HCT116 (cell line): ENCODE results near the gene TAS2R14. TPM values are rescaled to one million over a fixed set of nuclear protein-coding genes. Genes with fewer than 3 reads are reported as not detected.

Experiments
- ATAC-seq: fragments of 200-7000 bp; cut with Tn5 transposase; 2 replicates; pipeline ENCODE4 v1.9.1; 2020; ENCODE audit warnings: mild to moderate bottlenecking, moderate library complexity
- BruUV-seq: library from RNA; stranded (reverse); fragments of 400-500 nt; replicated peaks from 2 replicates; lab custom pipeline; 2021; lab: Mats Ljungman, UMichigan
- CTCF ChIA-PET: fragments of 300-600 bp; sonication (Branson Sonifier 250); formaldehyde crosslinking; loops from one replicate; lab custom pipeline; 2021; ENCODE audit warnings: antibody characterized with exemption; lab: Charles Lee
- POLR2A ChIA-PET: fragments of 300-600, 350-600 bp; sonication (Branson Sonifier 250); formaldehyde crosslinking; loops from one replicate; lab custom pipeline; 2021; ENCODE audit warnings: antibody characterized with exemption; lab: Charles Lee
- RAD21 ChIA-PET, 2 experiments: fragments of 300-600 bp; sonication (Branson Sonifier 250); formaldehyde crosslinking; loops; one replicate each; lab custom pipeline; 2023; ENCODE audit warnings: low total read pairs in 2 of 2; ENCODE audit not compliant: uncharacterized antibody in 2 of 2, unreplicated experiment in 2 of 2, low non-redundant PET in 1 of 2; lab: Charles Lee
- DNase-seq: peaks from one replicate; pipeline ENCODE4 v3.0.0-alpha.2; 2010; ENCODE audit warnings: low read depth, low spot score
- H2AFZ ChIP-seq: fragments of 200-600 bp; shearing (Covaris generic), sonication (generic); 2 replicates; pipeline ENCODE4 v1.6.1; 2017; ENCODE audit warnings: low read depth, mixed run types, mixed read lengths, antibody characterized with exemption, low read length; ENCODE audit not compliant: poor library complexity, severe bottlenecking
- H3K27ac ChIP-seq: 2 replicates; pipeline ENCODE4 v1.5.1; 2012; ENCODE audit warnings: low read depth, low read length
- H3K27me3 ChIP-seq: fragments of 200-600 bp; sonication (generic); 2 replicates; pipeline ENCODE4 v1.6.1; 2016; ENCODE audit warnings: mixed run types, low read length, mixed read lengths; ENCODE audit not compliant: insufficient read depth
- H3K36me3 ChIP-seq, 2 experiments: fragments of 200-500 bp in 1 of 2; fragments of 200-600 bp in 1 of 2; sonication (Bioruptor generic) in 1 of 2; sonication (generic) in 1 of 2; 2 replicates each; pipeline versions ENCODE4 v1.5.1 to v1.6.1; 2014 to 2016; ENCODE audit warnings: low read length in 2 of 2, inconsistent platforms in 1 of 2, mixed read lengths in 1 of 2, mixed run types in 1 of 2; ENCODE audit not compliant: insufficient read depth in 2 of 2, control insufficient read depth in 1 of 2
- H3K4me1 ChIP-seq, 2 experiments: fragments of 200-600 bp in 1 of 2; sonication (generic) in 1 of 2; 2 replicates each; pipeline versions ENCODE4 v1.5.1 to v1.6.1; 2012 to 2017; ENCODE audit warnings: low read length in 2 of 2, inconsistent platforms in 1 of 2, mild to moderate bottlenecking in 1 of 2, mixed read lengths in 1 of 2, mixed run types in 1 of 2, moderate library complexity in 1 of 2; ENCODE audit not compliant: insufficient read depth in 2 of 2, control insufficient read depth in 1 of 2
- H3K4me2 ChIP-seq: fragments of 200-600 bp; sonication (generic); 2 replicates; pipeline ENCODE4 v1.6.1; 2017; ENCODE audit warnings: mixed run types, low read length, mixed read lengths
- H3K4me3 ChIP-seq, 2 experiments: fragments of 200-600 bp in 1 of 2; sonication (generic) in 1 of 2; replicated peaks in 1 of 2; 2 replicates each; pipeline ENCODE4 v1.5.1; 2011 to 2016; ENCODE audit warnings: low read length in 2 of 2, control low read depth in 1 of 2, low read depth in 1 of 2, mild to moderate bottlenecking in 1 of 2, mixed read lengths in 1 of 2, mixed run types in 1 of 2
- H3K79me2 ChIP-seq: fragments of 200-600 bp; sonication (generic); 2 replicates; pipeline ENCODE4 v1.6.1; 2017; ENCODE audit warnings: mild to moderate bottlenecking, mixed run types, low read length, moderate library complexity, mixed read lengths; ENCODE audit not compliant: insufficient read depth
- H3K9ac ChIP-seq: fragments of 200-600 bp; sonication (generic); 2 replicates; pipeline ENCODE4 v1.6.1; 2016; ENCODE audit warnings: low read length, mixed read lengths
- H3K9me2 ChIP-seq: fragments of 200-600 bp; sonication (generic), shearing (Covaris generic); 2 replicates; pipeline ENCODE4 v1.6.1; 2017; ENCODE audit warnings: mixed run types, mild to moderate bottlenecking, moderate library complexity; ENCODE audit not compliant: insufficient read depth
- H3K9me3 ChIP-seq, 2 experiments: fragments of 200-500 bp in 1 of 2; fragments of 200-600 bp in 1 of 2; sonication (Bioruptor generic) in 1 of 2; sonication (generic) in 1 of 2; 2 replicates each; pipeline ENCODE4 v1.6.1; 2014 to 2017; ENCODE audit warnings: low read length in 2 of 2, mixed read lengths in 2 of 2, inconsistent platforms in 1 of 2, low read depth in 1 of 2, mild to moderate bottlenecking in 1 of 2, mixed run types in 1 of 2, moderate library complexity in 1 of 2; ENCODE audit not compliant: control insufficient read depth in 1 of 2, insufficient read depth in 1 of 2
- H4K20me1 ChIP-seq: fragments of 200-600 bp; sonication (generic), shearing (Covaris generic); 2 replicates; pipeline ENCODE4 v1.6.1; 2017; ENCODE audit warnings: mixed run types, mild to moderate bottlenecking, moderate library complexity; ENCODE audit not compliant: insufficient read depth
- CBX3 ChIP-seq: IDR thresholded peaks from 2 replicates; pipeline ENCODE4 v1.6.1; 2012; ENCODE audit warnings: low read depth
- CTCF ChIP-seq, 3 experiments: fragments of 200-600 bp in 1 of 3; sonication (generic) in 1 of 3; IDR thresholded peaks in 2 of 3; conservative IDR thresholded peaks in 1 of 3; 2 replicates each; pipeline ENCODE4 v1.5.1; 2012 to 2017; ENCODE audit warnings: low read depth in 2 of 3, low read length in 2 of 3, antibody characterized with exemption in 1 of 3, borderline replicate concordance in 1 of 3, control low read depth in 1 of 3, mild to moderate bottlenecking in 1 of 3, mixed read lengths in 1 of 3, mixed run types in 1 of 3, moderate library complexity in 1 of 3; ENCODE audit not compliant: insufficient read depth in 1 of 3
- ELF1 ChIP-seq: IDR thresholded peaks from 2 replicates; pipeline ENCODE4 v1.6.1; 2012; ENCODE audit warnings: low read depth, borderline replicate concordance
- EZH2phosphoT487 ChIP-seq: fragments of 200-600 bp; IDR thresholded peaks from 2 replicates; pipeline ENCODE4 v1.6.1; 2018; ENCODE audit warnings: antibody characterized with exemption, borderline replicate concordance
- MAX ChIP-seq: IDR thresholded peaks from 2 replicates; pipeline ENCODE4 v1.6.1; 2012
- POLR2A ChIP-seq: IDR thresholded peaks from 2 replicates; pipeline ENCODE4 v1.7.0; 2011; ENCODE audit warnings: borderline replicate concordance; ENCODE audit not compliant: insufficient read depth, insufficient read length; ENCODE audit errors: extremely low read depth
- POLR2AphosphoS5 ChIP-seq: IDR thresholded peaks from 2 replicates; pipeline ENCODE4 v1.6.1; 2011; ENCODE audit warnings: mild to moderate bottlenecking, low read depth, low read length, moderate library complexity
- REST ChIP-seq: IDR thresholded peaks from 2 replicates; pipeline ENCODE4 v1.6.1; 2012; ENCODE audit warnings: low read depth
- SP1 ChIP-seq: IDR thresholded peaks from 2 replicates; pipeline ENCODE4 v1.6.1; 2012; ENCODE audit warnings: low read depth
- SRF ChIP-seq: IDR thresholded peaks from 2 replicates; pipeline ENCODE4 v1.6.1; 2012; ENCODE audit warnings: low read depth
- YY1 ChIP-seq: IDR thresholded peaks from 2 replicates; pipeline ENCODE4 v1.6.1; 2011; ENCODE audit warnings: low read length, low read depth, moderate library complexity, mild to moderate bottlenecking; ENCODE audit not compliant: insufficient replicate concordance; ENCODE audit errors: extremely low read depth
- ZBTB33 ChIP-seq: IDR thresholded peaks from 2 replicates; pipeline ENCODE4 v1.6.1; 2011; ENCODE audit warnings: mild to moderate bottlenecking, low read length, moderate library complexity; ENCODE audit not compliant: insufficient replicate concordance; ENCODE audit errors: extremely low read depth
- ZNF274 ChIP-seq: fragments of 200-500 bp; sonication (Bioruptor generic); IDR thresholded peaks from 2 replicates; pipeline ENCODE4 v1.6.1; 2014; ENCODE audit warnings: mild to moderate bottlenecking, low read depth, low read length, inconsistent platforms
- intact Hi-C: fragments of 100-400 bp; cut with micrococcal nuclease; formaldehyde crosslinking; loops from 2 replicates; pipeline ENCODE4 v1.10.0; 2022
- total RNA-seq: library from RNA; stranded (reverse); gene quantifications from one replicate; pipeline ENCODE4 v1.2.1, GENCODE V29; 2021; ENCODE audit not compliant: unreplicated experiment

The TAS2R14 gene
- total RNA-seq, 1 experiment from 2014 or later = 1.9 TPM

GRCh38 chr12:10968765-10969456 lies 29.8 kb upstream of the TAS2R14 start:
- no peak overlapping the region for H3K4me2 ChIP-seq
- H3K4me3 ChIP-seq = no peak overlapping the region
- RAD21 ChIA-PET = no interaction called here
- ATAC-seq = no peak
- intact Hi-C loops = no loop called here
- no peaks in the 10 kb centered on the region; the same call in 1 of the 2 replicates for H3K9me2 ChIP-seq
- no peak overlapping the region for H3K9ac ChIP-seq
- no peaks in the 10 kb centered on the region for H3K27me3 ChIP-seq
- H3K9me3 ChIP-seq = no peaks in the 10 kb centered on the region
- H3K27ac ChIP-seq = no peak overlapping the region
- 0 out of 2 replicates have a peak, but pooled peaks cover 4% of the 10 kb centered on the region for H4K20me1 ChIP-seq
- TF ChIP-seq ZNF274 (no peak), POLR2A (no peak), REST (no peak), CBX3 (no peak), ELF1 (no peak), MAX (no peak), SP1 (no peak), POLR2AphosphoS5 (no peak), SRF (no peak), YY1 (no peak), ZBTB33 (no peak), CTCF (IDR thresholded peaks at IDR 0.05 in 2 of 3, conservative IDR thresholded peaks at IDR 0.05 in 1 of 3; ENCODE audit: borderline replicate concordance in 1 of 3, insufficient read depth in 1 of 3, low read depth in 2 of 3, low read length in 2 of 3) (no peak), EZH2phosphoT487 (no peak)
- TF ChIP-seq, all 23 proteins: peak for 0
- Histone ChIP-seq H3K4me1 (no peaks in the 10 kb centered on the region), H2AFZ (no peak overlapping the region), H3K36me3 (no peaks in the 10 kb centered on the region), H3K79me2 (no peaks in the 10 kb centered on the region)
- BruUV-seq = no TSS peak
- ChIA-PET CTCF (no interaction called here), POLR2A (no interaction called here)
- DNase-seq = no peak
